Osteoblast (primary cell): ENCODE data around the gene DRAP1. TPM values are rescaled to one million over a fixed set of nuclear protein-coding genes. Genes with fewer than 3 reads are reported as not detected.

ENCODE experiments used
- DNase-seq: peaks from one replicate; pipeline ENCODE4 v3.0.0; 2011; ENCODE audit warnings: low spot score, mixed read lengths; ENCODE audit not compliant: insufficient read length; ENCODE audit errors: missing footprints
- H2AFZ ChIP-seq: 2 replicates; pipeline ENCODE4 v1.6.0; 2011; ENCODE audit warnings: mild to moderate bottlenecking, low read length
- H3K27ac ChIP-seq: 2 replicates; pipeline ENCODE4 v1.5.1; 2011; ENCODE audit warnings: mild to moderate bottlenecking, low read depth, low read length, moderate library complexity
- H3K27me3 ChIP-seq: 2 replicates; pipeline ENCODE4 v1.6.0; 2012; ENCODE audit warnings: mild to moderate bottlenecking, control low read depth, inconsistent platforms, low read length, moderate library complexity; ENCODE audit not compliant: insufficient read depth
- H3K36me3 ChIP-seq: 2 replicates; pipeline ENCODE4 v1.5.1; 2011; ENCODE audit warnings: mild to moderate bottlenecking, low read length, control low read depth, moderate library complexity; ENCODE audit not compliant: insufficient read depth
- H3K4me1 ChIP-seq: 2 replicates; pipeline ENCODE4 v1.5.1; 2011; ENCODE audit warnings: mild to moderate bottlenecking, low read length, control low read depth, moderate library complexity; ENCODE audit not compliant: insufficient read depth
- H3K4me2 ChIP-seq: 2 replicates; pipeline ENCODE4 v1.6.0; 2011; ENCODE audit warnings: mild to moderate bottlenecking, low read length; ENCODE audit not compliant: insufficient read depth
- H3K4me3 ChIP-seq: fragments of 200-600 bp; sonication (generic); 3 replicates; pipeline ENCODE4 v1.5.1; 2012; ENCODE audit warnings: mild to moderate bottlenecking, low read length, inconsistent platforms; ENCODE audit not compliant: insufficient read depth
- H3K79me2 ChIP-seq: 2 replicates; pipeline ENCODE4 v1.6.0; 2012; ENCODE audit warnings: mild to moderate bottlenecking, low read length, control low read depth, inconsistent platforms; ENCODE audit not compliant: insufficient read depth
- H3K9me3 ChIP-seq: 2 replicates; pipeline ENCODE4 v1.5.1; 2011; ENCODE audit warnings: low read depth, low read length, control low read depth
- H4K20me1 ChIP-seq: 2 replicates; pipeline ENCODE4 v1.6.0; 2012; ENCODE audit warnings: mild to moderate bottlenecking, low read length, control low read depth; ENCODE audit not compliant: insufficient read depth
- total RNA-seq: library from RNA; depleted of rRNA; stranded (reverse); fragments of >200 nt; gene quantifications from 2 replicates; pipeline ENCODE4 v1.2.3, GENCODE V29; 2012
- TF ChIP-seq, protein P1 (sequence below): IDR thresholded peaks from 2 replicates; pipeline ENCODE4 v1.5.1; 2011; ENCODE audit warnings: mild to moderate bottlenecking, low read depth, low read length, moderate library complexity; ENCODE audit errors: extremely low read depth

Gene DRAP1
- total RNA-seq, 1 donor: 170 TPM

DNA sequence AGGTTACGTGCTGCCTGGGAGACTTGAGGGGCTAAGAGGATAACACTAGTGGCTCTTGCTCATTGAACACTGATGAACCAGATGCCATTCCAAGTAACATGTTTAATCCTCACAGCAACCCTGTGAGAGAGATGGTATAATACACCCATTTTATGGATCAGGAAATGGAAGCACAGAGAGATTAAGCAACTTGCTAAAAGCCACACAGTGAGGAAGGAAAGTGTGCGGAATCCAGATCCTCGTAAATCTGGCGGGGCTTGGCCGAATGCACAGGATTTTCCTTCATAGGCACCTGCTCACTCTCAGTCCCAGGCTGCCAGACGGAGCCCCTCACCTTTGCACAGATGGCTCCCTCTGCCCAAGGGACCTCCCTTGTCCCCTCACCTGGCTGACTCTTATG lies 11.3 kb upstream of the DRAP1 start:
- Histone ChIP-seq H3K27ac (no peak overlapping the region), H3K36me3 (no peaks in the 10 kb centered on the region), H3K9me3 (no peaks in the 10 kb centered on the region), H3K4me2 (no peak overlapping the region), H3K4me3 (no peak overlapping the region), H3K27me3 (no peaks in the 10 kb centered on the region), H3K4me1 (peaks cover 45% of the 10 kb centered on the region), H2AFZ (no peak overlapping the region), H3K79me2 (peaks cover 3% of the 10 kb centered on the region), H4K20me1 (no peaks in the 10 kb centered on the region)
- TF ChIP-seq, protein P1, sequence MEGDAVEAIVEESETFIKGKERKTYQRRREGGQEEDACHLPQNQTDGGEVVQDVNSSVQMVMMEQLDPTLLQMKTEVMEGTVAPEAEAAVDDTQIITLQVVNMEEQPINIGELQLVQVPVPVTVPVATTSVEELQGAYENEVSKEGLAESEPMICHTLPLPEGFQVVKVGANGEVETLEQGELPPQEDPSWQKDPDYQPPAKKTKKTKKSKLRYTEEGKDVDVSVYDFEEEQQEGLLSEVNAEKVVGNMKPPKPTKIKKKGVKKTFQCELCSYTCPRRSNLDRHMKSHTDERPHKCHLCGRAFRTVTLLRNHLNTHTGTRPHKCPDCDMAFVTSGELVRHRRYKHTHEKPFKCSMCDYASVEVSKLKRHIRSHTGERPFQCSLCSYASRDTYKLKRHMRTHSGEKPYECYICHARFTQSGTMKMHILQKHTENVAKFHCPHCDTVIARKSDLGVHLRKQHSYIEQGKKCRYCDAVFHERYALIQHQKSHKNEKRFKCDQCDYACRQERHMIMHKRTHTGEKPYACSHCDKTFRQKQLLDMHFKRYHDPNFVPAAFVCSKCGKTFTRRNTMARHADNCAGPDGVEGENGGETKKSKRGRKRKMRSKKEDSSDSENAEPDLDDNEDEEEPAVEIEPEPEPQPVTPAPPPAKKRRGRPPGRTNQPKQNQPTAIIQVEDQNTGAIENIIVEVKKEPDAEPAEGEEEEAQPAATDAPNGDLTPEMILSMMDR: no peak
- DNase-seq: no peak

- H4K20me1 ChIP-seq: no peaks in the 10 kb centered on the region
- H3K9me3 ChIP-seq: no peaks in the 10 kb centered on the region
- peak overlapping the region; percentile 96 for H3K27ac ChIP-seq
- peak overlapping the region; percentile 42 for H3K4me2 ChIP-seq
- DNase-seq: peak; percentile 96
- H3K36me3 ChIP-seq: no peaks in the 10 kb centered on the region
- H2AFZ ChIP-seq: peak overlapping the region; percentile 15
- peaks cover 19% of the 10 kb centered on the region for H3K79me2 ChIP-seq
- TF ChIP-seq, protein P1: peak; percentile 45
- peak overlapping the region; percentile 34 for H3K4me3 ChIP-seq
- peaks cover 60% of the 10 kb centered on the region for H3K4me1 ChIP-seq
- no peaks in the 10 kb centered on the region for H3K27me3 ChIP-seq
These were observed 7.3 kb upstream of the DRAP1 start for GRCh38 chr11:65911682-65912568.

DNA sequence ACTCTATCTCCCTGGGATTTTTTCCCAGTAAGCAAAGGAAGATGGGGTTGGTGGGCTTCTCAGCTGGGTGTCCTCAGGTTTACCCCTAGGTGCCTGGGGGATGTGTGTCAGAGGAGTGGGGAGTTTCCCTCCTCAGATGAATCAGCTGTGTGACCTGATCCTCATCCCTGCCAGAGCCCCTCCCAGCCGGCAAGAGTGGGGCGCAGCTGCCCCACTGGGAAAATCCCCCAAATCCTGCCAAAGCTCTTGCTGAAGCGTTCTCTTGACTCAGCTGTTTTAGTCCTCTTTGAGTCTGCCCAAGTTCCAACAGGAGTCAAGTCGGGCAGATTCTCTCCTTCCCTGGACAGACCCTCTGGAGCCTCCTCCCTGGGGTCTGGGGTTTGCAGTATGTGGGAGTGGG lies 6.4 kb upstream of the DRAP1 start:
- Histone ChIP-seq H3K4me1 (peaks cover 65% of the 10 kb centered on the region), H3K79me2 (peaks cover 28% of the 10 kb centered on the region), H2AFZ (no peak overlapping the region), H4K20me1 (no peaks in the 10 kb centered on the region), H3K4me2 (peak overlapping the region; percentile 42), H3K36me3 (peaks cover 7% of the 10 kb centered on the region), H3K27ac (peak overlapping the region; percentile 96), H3K4me3 (peak overlapping the region; percentile 21), H3K9me3 (no peaks in the 10 kb centered on the region), H3K27me3 (no peaks in the 10 kb centered on the region)
- peak; percentile 96 for DNase-seq
- TF ChIP-seq, protein P1: no peak

- Histone ChIP-seq H3K36me3 (peaks cover 7% of the 10 kb centered on the region), H2AFZ (no peak overlapping the region), H3K27me3 (no peaks in the 10 kb centered on the region), H3K79me2 (peaks cover 47% of the 10 kb centered on the region), H3K4me1 (peaks cover 74% of the 10 kb centered on the region), H3K4me2 (peak overlapping the region; percentile 82), H3K9me3 (no peaks in the 10 kb centered on the region), H3K27ac (peak overlapping the region; percentile 95), H4K20me1 (no peaks in the 10 kb centered on the region), H3K4me3 (peak overlapping the region; percentile 27)
- peak; percentile 88 for DNase-seq
- TF ChIP-seq, protein P1: no peak
These were observed 4.0 kb upstream of the DRAP1 start for GRCh38 chr11:65915101-65915820.
